Natural killer cell (primary cell): ENCODE measurements around the gene CLDN14. TPM values are rescaled to one million over a fixed set of nuclear protein-coding genes. Genes with fewer than 3 reads are reported as not detected.

Experiments used
- ATAC-seq, 3 donors: fragments of 150-1000 bp in 2 of 3; fragments of 200-7000 bp in 1 of 3; cut with Tn5 transposase; 1 replicate in 1 of 3; 2 replicates in 2 of 3; pipeline ENCODE4 v1.10.0; 2021; ENCODE audit warnings: mild to moderate bottlenecking in 2 of 3, moderate library complexity in 2 of 3
- DNase-seq, 2 donors: peaks; one replicate each; pipeline versions ENCODE4 v3.0.0 to v3.0.0-alpha.2; 2013 to 2021; ENCODE audit warnings: mixed read lengths in 1 of 2
- H3K27ac ChIP-seq: one replicate; pipeline ENCODE4 v1.5.1; 2013; ENCODE audit warnings: mild to moderate bottlenecking, low read length
- H3K27me3 ChIP-seq: one replicate; pipeline ENCODE4 v1.6.1; 2013; ENCODE audit warnings: low read length; ENCODE audit not compliant: control insufficient read depth, insufficient read depth
- H3K36me3 ChIP-seq: one replicate; pipeline ENCODE4 v1.6.1; 2013; ENCODE audit warnings: low read length; ENCODE audit not compliant: control insufficient read depth, insufficient read depth
- H3K4me1 ChIP-seq: one replicate; pipeline ENCODE4 v1.6.1; 2013; ENCODE audit warnings: low read length; ENCODE audit not compliant: control insufficient read depth, insufficient read depth
- H3K4me3 ChIP-seq: one replicate; pipeline ENCODE4 v1.5.1; 2013; ENCODE audit warnings: low read length
- H3K9me3 ChIP-seq: one replicate; pipeline ENCODE4 v1.6.1; 2013; ENCODE audit warnings: low read length; ENCODE audit not compliant: control insufficient read depth, insufficient read depth
- H3K27ac Mint-ChIP-seq, 2 donors: one replicate each; pipeline ENCODE4 v1.8.0; 2022; ENCODE audit warnings: mild to moderate bottlenecking in 2 of 2, mixed read lengths in 2 of 2, moderate library complexity in 1 of 2
- H3K27me3 Mint-ChIP-seq, 2 donors: one replicate each; pipeline ENCODE4 v1.8.0; 2022; ENCODE audit warnings: low read depth in 2 of 2, mixed read lengths in 2 of 2
- H3K36me3 Mint-ChIP-seq: one replicate; pipeline ENCODE4 v1.8.0; 2022; ENCODE audit warnings: mixed read lengths
- H3K4me1 Mint-ChIP-seq, 2 donors: one replicate each; pipeline ENCODE4 v1.8.0; 2022; ENCODE audit warnings: mixed read lengths in 2 of 2
- H3K4me3 Mint-ChIP-seq: one replicate; pipeline ENCODE4 v1.8.0; 2022; ENCODE audit warnings: mild to moderate bottlenecking, moderate library complexity, mixed read lengths
- H3K9me3 Mint-ChIP-seq, 2 donors: one replicate each; pipeline ENCODE4 v1.8.0; 2022; ENCODE audit warnings: mixed read lengths in 2 of 2
- CTCF ChIP-seq: fragments of 200-600 bp; IDR thresholded peaks from one replicate; pipeline ENCODE4 v1.8.0; 2022; ENCODE audit warnings: antibody characterized with exemption
- WGBS: methylation state at CpG from one replicate; pipeline ENCODE4 v1.1.7; 2013; ENCODE audit warnings: missing lambda C conversion rate; ENCODE audit not compliant: insufficient coverage; 5-methylcytosine and 5-hydroxymethylcytosine counted together
- intact Hi-C: fragments of 100-400 bp; cut with micrococcal nuclease; formaldehyde crosslinking; loops from one replicate; pipeline ENCODE4 v1.14.2; 2022
- total RNA-seq, 4 donors: library from RNA; stranded (reverse); fragments of 120-200 nt in 1 of 4; gene quantifications; one replicate each; pipeline versions ENCODE4 v1.2.3 to v1.2.4, GENCODE V29; 2013 to 2022

CLDN14 gene
- total RNA-seq, 3 donors from 2014 or later (not counting 1 experiment from before 2014, with no cell fraction given), result not detected

DNA sequence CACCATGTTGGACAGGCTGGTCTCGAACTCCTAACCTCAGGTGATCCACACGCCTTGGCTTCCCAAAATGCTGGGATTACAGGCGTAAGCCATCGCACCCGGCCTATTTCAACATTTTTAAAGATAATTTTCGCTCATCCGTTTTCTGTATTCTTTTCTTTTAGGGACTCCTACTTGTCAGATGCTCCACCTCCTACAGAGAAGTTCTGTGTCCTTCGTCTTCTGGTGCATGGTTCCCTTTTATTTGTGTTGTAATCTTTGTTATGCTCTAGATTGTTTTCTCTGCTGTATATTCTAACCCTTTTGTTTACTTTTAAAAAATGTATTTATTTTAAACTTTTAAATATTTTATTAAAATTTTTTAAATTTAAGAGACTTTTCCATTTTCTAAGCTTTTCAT lies 28.4 kb downstream of the CLDN14 start:
- H3K36me3 ChIP-seq, result no peaks in the 10 kb centered on the region
- no peaks in the 10 kb centered on the region for H3K4me1 ChIP-seq
- H3K27me3 ChIP-seq, result no peaks in the 10 kb centered on the region
- Mint-ChIP-seq H3K9me3 (no peaks in the 10 kb centered on the region), H3K4me1 (no peaks in the 10 kb centered on the region), H3K27me3 (peaks cover 0 to 10% of the 10 kb centered on the region in 2 donors), H3K4me3 (no peak overlapping the region), H3K36me3 (no peaks in the 10 kb centered on the region), H3K27ac (no peak overlapping the region)
- ATAC-seq, result no peak
- H3K9me3 ChIP-seq, result no peaks in the 10 kb centered on the region
- no peak overlapping the region for H3K27ac ChIP-seq
- 94% methylated on average over 6 of the region's 8 CpGs for WGBS
- DNase-seq, result no peak
- no peak for TF ChIP-seq CTCF
- intact Hi-C loops, result no loop called here
- no peak overlapping the region for H3K4me3 ChIP-seq

DNA sequence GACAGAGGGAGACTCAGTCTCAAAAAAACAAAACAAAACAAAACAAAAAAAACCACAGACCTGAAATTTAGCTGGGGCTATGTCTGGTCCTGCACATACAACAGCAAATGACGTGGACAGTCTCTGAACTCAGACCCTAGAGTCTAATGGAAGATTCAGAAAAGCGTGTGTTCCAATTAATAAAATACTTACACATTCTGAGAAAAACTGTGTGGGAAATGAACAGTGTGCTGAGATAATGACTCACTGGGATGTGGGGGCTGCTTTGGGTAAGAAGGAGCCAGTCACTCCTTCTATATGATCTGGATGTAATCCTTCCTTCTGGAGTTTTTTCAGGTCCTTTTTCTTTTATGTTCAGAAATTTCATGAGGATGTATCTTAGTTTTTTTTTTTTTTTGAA lies 29.4 kb downstream of the CLDN14 start:
- TF ChIP-seq CTCF, result no peak
- ATAC-seq (no peak), DNase-seq (no peak)
- H3K27ac Mint-ChIP-seq, result no peak overlapping the region
- H3K27ac ChIP-seq, result no peak overlapping the region
- H3K27me3 Mint-ChIP-seq, result peaks cover 0 to 10% of the 10 kb centered on the region in 2 donors
- no peaks in the 10 kb centered on the region for H3K4me1 Mint-ChIP-seq
- no peaks in the 10 kb centered on the region for H3K9me3 ChIP-seq
- no peaks in the 10 kb centered on the region for H3K36me3 Mint-ChIP-seq
- no peak overlapping the region for H3K4me3 Mint-ChIP-seq
- WGBS, result 91% methylated on average over 1 of the region's 2 CpGs
- intact Hi-C loops, result no loop called here
- no peaks in the 10 kb centered on the region for H3K9me3 Mint-ChIP-seq
- no peaks in the 10 kb centered on the region for H3K27me3 ChIP-seq
- H3K4me1 ChIP-seq, result no peaks in the 10 kb centered on the region
- no peaks in the 10 kb centered on the region for H3K36me3 ChIP-seq
- H3K4me3 ChIP-seq, result no peak overlapping the region

DNA sequence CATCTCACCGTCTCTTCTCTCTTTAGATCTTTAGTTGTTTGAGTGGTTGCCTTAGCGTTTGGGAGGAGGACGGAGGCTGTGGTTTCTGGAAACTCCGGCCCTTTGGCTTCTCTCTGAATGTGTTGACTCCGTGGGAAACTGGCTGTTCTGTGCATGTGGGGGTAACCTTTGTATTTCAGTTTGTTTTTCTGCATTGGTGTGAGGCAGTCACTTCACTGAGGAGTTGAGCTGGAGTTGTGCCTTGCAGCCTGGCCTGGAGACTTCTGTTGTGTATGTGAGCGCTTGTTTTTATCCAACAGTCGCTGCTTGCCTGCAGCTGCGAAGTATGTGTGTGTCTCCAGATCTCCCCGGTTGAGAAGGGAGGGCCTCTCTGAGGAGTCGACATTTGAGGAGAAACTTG lies 33.6 kb downstream of the CLDN14 start:
- peaks cover 0 to 6% of the 10 kb centered on the region in 2 donors for H3K27me3 Mint-ChIP-seq

More for the DNA sequence above, 33.6 kb downstream of the CLDN14 start:
- ATAC-seq (no peak), DNase-seq (no peak)
- Histone ChIP-seq H3K36me3 (no peaks in the 10 kb centered on the region), H3K9me3 (no peaks in the 10 kb centered on the region), H3K4me3 (no peak overlapping the region), H3K4me1 (no peaks in the 10 kb centered on the region), H3K27ac (no peak overlapping the region), H3K27me3 (no peaks in the 10 kb centered on the region)
- no peak for TF ChIP-seq CTCF
- intact Hi-C loops, result no loop called here
- WGBS, result 93% methylated on average over 10 of the region's 10 CpGs
- H3K4me1 Mint-ChIP-seq, result no peaks in the 10 kb centered on the region
- no peaks in the 10 kb centered on the region for H3K36me3 Mint-ChIP-seq
- H3K4me3 Mint-ChIP-seq, result no peak overlapping the region
- H3K27ac Mint-ChIP-seq, result no peak overlapping the region
- no peaks in the 10 kb centered on the region for H3K9me3 Mint-ChIP-seq
